H1 (cell line): Measurements from ENCODE around the gene WDR59. TPM values are rescaled to one million over a fixed set of nuclear protein-coding genes. Genes with fewer than 3 reads are reported as not detected.

Experiments used
- FOSL1 ChIP-seq: IDR thresholded peaks from 2 replicates; pipeline ENCODE4 v1.6.1; 2011; ENCODE audit warnings: mild to moderate bottlenecking, low read depth, low read length, moderate library complexity; ENCODE audit not compliant: insufficient read depth
- RBBP5 ChIP-seq: IDR thresholded peaks from 2 replicates; pipeline ENCODE4 v1.7.1; 2012; ENCODE audit warnings: low read depth, mild to moderate bottlenecking, inconsistent platforms, low read length, moderate library complexity, borderline replicate concordance
- SRF ChIP-seq: IDR thresholded peaks from 2 replicates; pipeline ENCODE4 v1.6.1; 2011; ENCODE audit warnings: mild to moderate bottlenecking, low read depth, low read length, moderate library complexity
- polyA plus RNA-seq, 7 experiments: library from polyadenylated mRNA; depleted of rRNA in 3 of 7; stranded (reverse) in 5 of 7; unstranded in 2 of 7; fragments of >200 nt in 5 of 7; fragments of 200-250 nt in 2 of 7; gene quantifications; 1 replicate in 5 of 7; 2 replicates in 1 of 7; 4 replicates in 1 of 7; pipeline versions ENCODE4 v1.2.1 to v1.2.3, GENCODE V29; 2011 to 2013; ENCODE audit warnings: missing spikeins in 2 of 7, mixed read lengths in 2 of 7
- total RNA-seq: library from RNA; stranded (reverse); fragmentation: NEBNext Ultra II Directional; extraction: Animal tissue kit (Norgen Biotek cat#: 25700); gene quantifications from 2 replicates; pipeline ENCODE4 v1.2.1, GENCODE V29; 2021

WDR59 gene
- total and polyA plus RNA-seq, 2 of the 8 experiments (the other 6 are each of a cell fraction or from before 2014, with no cell fraction given): 84.2 to 124 TPM

DNA sequence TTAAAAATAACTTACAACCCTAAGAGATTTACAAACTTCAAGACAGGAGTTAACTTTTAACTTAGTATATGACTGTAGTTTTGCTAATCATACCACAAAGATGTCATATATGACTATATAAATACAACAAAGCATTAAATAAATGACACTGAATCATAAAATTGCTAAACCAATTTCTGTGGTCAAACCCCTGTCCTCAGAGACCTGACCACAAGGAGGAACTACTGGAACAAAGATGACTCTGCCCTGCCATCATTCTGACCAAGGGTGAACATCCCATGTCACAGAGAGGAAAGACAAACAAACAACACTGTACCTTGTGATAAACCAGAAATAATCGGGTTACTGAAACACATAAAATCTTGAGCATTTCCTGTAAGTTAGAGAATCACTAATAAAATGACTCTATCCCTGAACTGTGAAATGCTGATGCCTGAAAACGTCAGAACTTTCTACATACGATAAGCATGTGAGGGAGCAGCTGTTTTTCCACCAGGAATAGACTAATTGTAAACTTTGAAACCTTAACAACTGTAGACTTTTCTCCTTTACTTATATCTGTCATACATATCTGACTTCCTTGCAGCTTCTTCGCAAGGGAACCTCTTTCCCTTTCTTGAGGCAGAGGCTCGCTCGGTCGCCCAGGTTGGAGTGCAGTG lies 47.9 kb downstream of the WDR59 start (continued):
- TF ChIP-seq RBBP5 (no peak), SRF (no peak), FOSL1 (no peak)
